ENCODE results near the gene DUSP21. TPM values are rescaled to one million over a fixed set of nuclear protein-coding genes. Genes with fewer than 3 reads are reported as not detected.

DUSP21 gene
- total and polyA plus RNA-seq, 2 donors (not counting 3 experiments of a cell fraction or from before 2014, with no cell fraction given): not detected

- dilution Hi-C loops (cut with MboI; ENCODE audit: extremely low pct_ligation_motif_present, low sequenced_read_pairs) (no loop called here), intact Hi-C loops (cut with micrococcal nuclease) (no loop called here)
- Histone ChIP-seq H3K4me1 (ENCODE audit: control insufficient read depth, extremely low read depth, insufficient read depth, low read length) (no peaks in the 10 kb centered on the region), H3K4me2 (ENCODE audit: insufficient read depth, low read length) (no peak overlapping the region), H3K36me3 (ENCODE audit: control insufficient read depth in 2 of 2, extremely low read depth in 1 of 2, insufficient read depth in 2 of 2, low read length in 2 of 2) (no peaks in the 10 kb centered on the region), H3K9me3 (replicated peaks; ENCODE audit: control insufficient read depth, insufficient read depth, low read length) (no peaks in the 10 kb centered on the region), H3K79me2 (ENCODE audit: control insufficient read depth, insufficient read depth, low read length) (no peaks in the 10 kb centered on the region), H3K27ac (ENCODE audit: insufficient read depth, low read depth, low read length) (no peak overlapping the region), H3K4me3 (replicated peaks in 1 of 3; ENCODE audit: insufficient read depth in 1 of 3, low read depth in 1 of 3, low read length in 3 of 3) (no peak overlapping the region), H2AFZ (ENCODE audit: low read depth, low read length) (no peak overlapping the region), H3K27me3 (ENCODE audit: control insufficient read depth in 2 of 2, insufficient read depth in 2 of 2, low read length in 2 of 2) (no peaks in the 10 kb centered on the region), H4K20me1 (replicated peaks; ENCODE audit: control insufficient read depth, extremely low read depth, insufficient read depth, low read length) (no peaks in the 10 kb centered on the region), H3K9me1 (replicated peaks; ENCODE audit: control insufficient read depth, extremely low read depth, insufficient read depth, low read length) (no peaks in the 10 kb centered on the region), H3K9ac (replicated peaks; ENCODE audit: extremely low read depth, insufficient read depth, low read length) (no peak overlapping the region)
- BruUV-seq (replicated peaks): no TSS peak
- DNase-seq (ENCODE audit: low read depth, low spot score): no peak
- TF ChIP-seq MYC (IDR thresholded peaks at IDR 0.05; ENCODE audit: low read depth, low read length) (no peak), CTCF (IDR thresholded peaks at IDR 0.05; ENCODE audit: extremely low read depth in 1 of 2, insufficient read depth in 1 of 2, low read depth in 1 of 2, low read length in 2 of 2) (no peak), FOS (IDR thresholded peaks at IDR 0.05; ENCODE audit: borderline replicate concordance, insufficient read depth, low read length) (no peak), POLR2A (IDR thresholded peaks at IDR 0.05; ENCODE audit: low read depth, low read length) (no peak), POLR2AphosphoS5 (IDR thresholded peaks at IDR 0.05; ENCODE audit: insufficient read depth, low read depth, low read length) (no peak), MAX (IDR thresholded peaks at IDR 0.05; ENCODE audit: insufficient read depth, insufficient read length) (no peak), EZH2 (IDR thresholded peaks at IDR 0.05; ENCODE audit: borderline replicate concordance, low read depth, low read length, severe bottlenecking) (no peak), JUN (IDR thresholded peaks at IDR 0.05; ENCODE audit: borderline replicate concordance, insufficient read depth, insufficient read length, low read depth) (no peak), GATA2 (IDR thresholded peaks at IDR 0.05; ENCODE audit: insufficient read depth, insufficient read length, low read depth, low read length) (no peak)
- POLR2A ChIA-PET: no interaction called here
- peak; percentile 84 for FAIRE-seq
- CTCF ChIA-PET: no interaction called here
Measured at GRCh38 chrX:44795945-44796450, 47.8 kb upstream of the DUSP21 start.
